Inferior parietal cortex (tissue), 1 donor: ENCODE data around the gene HS3ST6.
A peak's percentile ranks its signal among the peaks of the same experiment; 100 is the strongest.
"Not testable (repeated sequence)": the region's sequence is repeated elsewhere in the genome, so short reads cannot be mapped to it uniquely, and the experiment has no call there.

Source experiments
- DNase-seq: peaks from one replicate; pipeline ENCODE4 v3.0.0-alpha.2; 2016; ENCODE audit errors: extremely low spot score

HS3ST6 gene

GRCh38 chr16:1918351-1919326, at the start of gene HS3ST6:
TSS of gene HS3ST6 (minus strand) at chr16:1918415. CDS start at chr16:1918323, 92 bp downstream.
- DNase-seq: no peak

- no peak for DNase-seq
Observed at GRCh38 chr16:1966460-1966859, 48.2 kb upstream of the HS3ST6 start, which contains the start of gene RNF151. TSS of gene RNF151 (plus strand) at chr16:1966856. CDS start at chr16:1966882, 26 bp downstream.

- no peak for DNase-seq
Observed at GRCh38 chr16:1965396-1966001, 47.3 kb upstream of the HS3ST6 start.

GRCh38 chr16:1964506-1965395, 46.5 kb upstream of the HS3ST6 start, which contains the start of gene RPS2:
TSS of gene RPS2 (minus strand) at chr16:1964826. CDS start at chr16:1964625, 201 bp downstream.
- DNase-seq: peak; percentile 98

- no peak for DNase-seq
Observed at GRCh38 chr16:1963806-1964505, 45.7 kb upstream of the HS3ST6 start.

GRCh38 chr16:1962161-1963153, 44.2 kb upstream of the HS3ST6 start:
- DNase-seq: not testable (repeated sequence)

GRCh38 chr16:1961651-1962067, 43.4 kb upstream of the HS3ST6 start:
- DNase-seq: no peak

GRCh38 chr16:1960665-1961630, 42.7 kb upstream of the HS3ST6 start:
- no peak for DNase-seq

GRCh38 chr16:1959269-1960039, 41.2 kb upstream of the HS3ST6 start, which contains the start of gene NDUFB10:
TSS of gene NDUFB10 (plus strand) at chr16:1959538. CDS start at chr16:1959625, 87 bp downstream.
- peak; percentile 91 for DNase-seq

GRCh38 chr16:1958715-1959268, 40.6 kb upstream of the HS3ST6 start:
- DNase-seq: no peak

GRCh38 chr16:1958143-1958491, 39.9 kb upstream of the HS3ST6 start:
- DNase-seq: not testable (repeated sequence)

GRCh38 chr16:1957434-1958142, 39.4 kb upstream of the HS3ST6 start:
- DNase-seq: not testable (repeated sequence)

GRCh38 chr16:1953734-1954133, 35.5 kb upstream of the HS3ST6 start:
- no peak for DNase-seq

GRCh38 chr16:1950559-1950958, 32.3 kb upstream of the HS3ST6 start:
- no peak for DNase-seq

GRCh38 chr16:1950047-1950446, 31.8 kb upstream of the HS3ST6 start:
- no peak for DNase-seq

GRCh38 chr16:1949507-1949906, 31.3 kb upstream of the HS3ST6 start:
- no peak for DNase-seq

GRCh38 chr16:1947369-1947670, 29.1 kb upstream of the HS3ST6 start:
- no peak for DNase-seq
